HL-60 (cell line): ENCODE data around the gene LIMCH1.

ENCODE experiments used
- DNase-seq, 2 experiments: peaks; one replicate each; pipeline ENCODE4 v3.0.0-alpha.2; 2010 to 2020; ENCODE audit warnings: low read depth in 1 of 2, low spot score in 1 of 2
- H3K27ac ChIP-seq: fragments of 250-450 bp; sonication (Bioruptor Pico); replicated peaks from 2 replicates; pipeline ENCODE4 v1.5.1; 2020; ENCODE audit warnings: mild to moderate bottlenecking, moderate library complexity
- H3K27me3 ChIP-seq: fragments of 250-450 bp; sonication (Bioruptor Pico); 2 replicates; pipeline ENCODE4 v1.5.1; 2021; ENCODE audit warnings: mild to moderate bottlenecking, moderate library complexity; ENCODE audit not compliant: insufficient read depth, poor library complexity, severe bottlenecking
- H3K4me3 ChIP-seq: replicated peaks from 2 replicates; pipeline ENCODE4 v1.5.1; 2011; ENCODE audit warnings: mild to moderate bottlenecking, control low read depth, low read length; ENCODE audit not compliant: insufficient read depth
- CTCF ChIP-seq: IDR thresholded peaks from one replicate; pipeline ENCODE4 v1.5.1; 2011; ENCODE audit warnings: low read length, control low read depth, inconsistent platforms; ENCODE audit not compliant: insufficient read depth
- GABPA ChIP-seq: IDR thresholded peaks from 2 replicates; pipeline ENCODE4 v1.6.1; 2012; ENCODE audit warnings: low read depth
- POLR2AphosphoS5 ChIP-seq: IDR thresholded peaks from 2 replicates; pipeline ENCODE4 v1.6.1; 2012; ENCODE audit warnings: low read depth
- REST ChIP-seq: IDR thresholded peaks from 2 replicates; pipeline ENCODE4 v1.6.1; 2012; ENCODE audit warnings: low read depth; ENCODE audit not compliant: insufficient replicate concordance
- SPI1 ChIP-seq: IDR thresholded peaks from 2 replicates; pipeline ENCODE4 v1.6.1; 2012; ENCODE audit warnings: low read depth, mild to moderate bottlenecking, borderline replicate concordance

The LIMCH1 gene

DNA sequence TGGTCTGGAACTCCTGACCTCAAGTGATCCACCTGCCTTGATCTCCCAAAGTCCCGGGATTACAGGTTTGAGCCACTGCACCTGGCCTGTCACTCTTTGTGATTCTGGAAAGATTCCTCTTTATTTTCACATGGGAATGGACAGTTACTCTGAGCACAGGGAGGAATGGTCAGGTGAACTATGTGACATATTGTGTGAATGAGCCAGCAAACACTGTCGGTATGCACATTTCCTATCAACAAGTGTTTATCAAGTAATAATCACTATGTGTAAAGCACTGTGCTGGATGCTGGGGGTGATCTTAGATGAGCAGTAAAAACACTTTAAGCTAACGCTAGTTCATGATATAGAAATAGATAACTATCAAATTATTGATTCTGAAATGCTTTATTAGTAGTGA is 97.5 kb downstream of the LIMCH1 start:
- no peak overlapping the region for H3K4me3 ChIP-seq
- no peak overlapping the region for H3K27ac ChIP-seq
- DNase-seq = no peak
- TF ChIP-seq SPI1 (no peak), REST (no peak), CTCF (no peak), POLR2AphosphoS5 (no peak), GABPA (no peak)
- peaks cover 8% of the 10 kb centered on the region for H3K27me3 ChIP-seq

GRCh38 chr4:41638203-41638602 is 100.2 kb downstream of the LIMCH1 start:
- peaks cover 15% of the 10 kb centered on the region for H3K27me3 ChIP-seq
- H3K4me3 ChIP-seq = no peak overlapping the region
- no peak for DNase-seq
- no peak overlapping the region for H3K27ac ChIP-seq
- TF ChIP-seq GABPA = no peak
- TF ChIP-seq SPI1 = no peak
- TF ChIP-seq CTCF = no peak
- no peak for TF ChIP-seq POLR2AphosphoS5
- no peak for TF ChIP-seq REST

DNA sequence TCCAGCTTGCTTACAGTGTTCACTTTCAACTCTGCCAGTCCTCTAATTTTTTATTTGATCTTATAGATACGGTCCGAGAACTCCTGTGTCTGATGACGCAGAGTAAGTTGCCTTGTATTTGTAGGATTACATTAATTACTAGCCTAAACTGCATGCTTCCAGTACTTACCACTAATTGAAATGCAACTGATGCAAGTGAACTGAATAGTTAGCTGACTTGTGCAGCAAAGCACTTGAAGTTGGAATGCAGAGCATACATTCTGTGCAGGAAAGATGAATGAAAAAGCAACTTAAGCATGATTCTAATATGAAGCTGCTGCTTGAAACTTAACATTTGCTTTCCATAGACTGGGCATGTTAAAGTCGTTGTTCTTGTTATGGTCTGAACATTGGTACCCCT is 100.9 kb downstream of the LIMCH1 start:
- no peak overlapping the region for H3K4me3 ChIP-seq
- DNase-seq = no peak
- no peak overlapping the region for H3K27ac ChIP-seq
- peaks cover 21% of the 10 kb centered on the region for H3K27me3 ChIP-seq
- TF ChIP-seq REST = no peak
- no peak for TF ChIP-seq CTCF
